Measurements from ENCODE around the gene ANKRD42.

GRCh38 chr11:83195143-83195466, 1.6 kb downstream of the ANKRD42 start:
- TF ChIP-seq, protein P1, sequence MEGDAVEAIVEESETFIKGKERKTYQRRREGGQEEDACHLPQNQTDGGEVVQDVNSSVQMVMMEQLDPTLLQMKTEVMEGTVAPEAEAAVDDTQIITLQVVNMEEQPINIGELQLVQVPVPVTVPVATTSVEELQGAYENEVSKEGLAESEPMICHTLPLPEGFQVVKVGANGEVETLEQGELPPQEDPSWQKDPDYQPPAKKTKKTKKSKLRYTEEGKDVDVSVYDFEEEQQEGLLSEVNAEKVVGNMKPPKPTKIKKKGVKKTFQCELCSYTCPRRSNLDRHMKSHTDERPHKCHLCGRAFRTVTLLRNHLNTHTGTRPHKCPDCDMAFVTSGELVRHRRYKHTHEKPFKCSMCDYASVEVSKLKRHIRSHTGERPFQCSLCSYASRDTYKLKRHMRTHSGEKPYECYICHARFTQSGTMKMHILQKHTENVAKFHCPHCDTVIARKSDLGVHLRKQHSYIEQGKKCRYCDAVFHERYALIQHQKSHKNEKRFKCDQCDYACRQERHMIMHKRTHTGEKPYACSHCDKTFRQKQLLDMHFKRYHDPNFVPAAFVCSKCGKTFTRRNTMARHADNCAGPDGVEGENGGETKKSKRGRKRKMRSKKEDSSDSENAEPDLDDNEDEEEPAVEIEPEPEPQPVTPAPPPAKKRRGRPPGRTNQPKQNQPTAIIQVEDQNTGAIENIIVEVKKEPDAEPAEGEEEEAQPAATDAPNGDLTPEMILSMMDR (IDR thresholded peaks at IDR 0.05), result no peak
- TF ChIP-seq EP300 (IDR thresholded peaks at IDR 0.05) (no peak), POLR2A (IDR thresholded peaks at IDR 0.05; ENCODE audit: low read depth) (no peak), POLR2AphosphoS5 (IDR thresholded peaks at IDR 0.05) (no peak)

Measured in esophagus muscularis mucosa (tissue), 4 donors.